Lower leg skin (tissue), 4 donors: ENCODE measurements around the gene CNNM4. TPM values are rescaled to one million over a fixed set of nuclear protein-coding genes. Genes with fewer than 3 reads are reported as not detected.

ENCODE experiments used
- DNase-seq, 2 donors: peaks; one replicate each; pipeline ENCODE4 v3.0.0-alpha.2; 2019; ENCODE audit warnings: low spot score in 2 of 2
- H3K4me3 ChIP-seq: fragments of 200-600 bp; sonication (generic); 2 replicates; pipeline ENCODE4 v1.5.1; 2017; ENCODE audit warnings: mild to moderate bottlenecking, low read depth; ENCODE audit not compliant: poor library complexity, severe bottlenecking
- POLR2A ChIP-seq, 2 donors: fragments of 450-650 bp; IDR thresholded peaks; one replicate each; pipeline ENCODE4 v1.6.1; 2016 to 2017; ENCODE audit warnings: antibody characterized with exemption in 2 of 2, mild to moderate bottlenecking in 1 of 2, moderate library complexity in 1 of 2
- WGBS, 2 donors: methylation state at CpG; one replicate each; pipeline ENCODE4 v1.1.5; 2018; 5-methylcytosine and 5-hydroxymethylcytosine counted together
- intact Hi-C: fragments of 100-400 bp; cut with DNase I; formaldehyde crosslinking; loops from one replicate; pipeline ENCODE4 v1.15.0; 2023; ENCODE audit warnings: low total_unique reads
- total RNA-seq, 4 donors: library from RNA; depleted of rRNA; stranded (reverse); fragments of >200 nt; gene quantifications; one replicate each; pipeline ENCODE4 v1.1.0, GENCODE V29; 2016
- TF ChIP-seq, protein P1 (sequence below), 3 donors: fragments of 450-650 bp; IDR thresholded peaks; one replicate each; pipeline ENCODE4 v1.5.1; 2016; ENCODE audit warnings: antibody characterized with exemption in 3 of 3, mild to moderate bottlenecking in 3 of 3, moderate library complexity in 2 of 3

Gene CNNM4
- total RNA-seq, 4 donors from 2014 or later, result 17.4 to 29.1 (median 22.2) TPM

DNA sequence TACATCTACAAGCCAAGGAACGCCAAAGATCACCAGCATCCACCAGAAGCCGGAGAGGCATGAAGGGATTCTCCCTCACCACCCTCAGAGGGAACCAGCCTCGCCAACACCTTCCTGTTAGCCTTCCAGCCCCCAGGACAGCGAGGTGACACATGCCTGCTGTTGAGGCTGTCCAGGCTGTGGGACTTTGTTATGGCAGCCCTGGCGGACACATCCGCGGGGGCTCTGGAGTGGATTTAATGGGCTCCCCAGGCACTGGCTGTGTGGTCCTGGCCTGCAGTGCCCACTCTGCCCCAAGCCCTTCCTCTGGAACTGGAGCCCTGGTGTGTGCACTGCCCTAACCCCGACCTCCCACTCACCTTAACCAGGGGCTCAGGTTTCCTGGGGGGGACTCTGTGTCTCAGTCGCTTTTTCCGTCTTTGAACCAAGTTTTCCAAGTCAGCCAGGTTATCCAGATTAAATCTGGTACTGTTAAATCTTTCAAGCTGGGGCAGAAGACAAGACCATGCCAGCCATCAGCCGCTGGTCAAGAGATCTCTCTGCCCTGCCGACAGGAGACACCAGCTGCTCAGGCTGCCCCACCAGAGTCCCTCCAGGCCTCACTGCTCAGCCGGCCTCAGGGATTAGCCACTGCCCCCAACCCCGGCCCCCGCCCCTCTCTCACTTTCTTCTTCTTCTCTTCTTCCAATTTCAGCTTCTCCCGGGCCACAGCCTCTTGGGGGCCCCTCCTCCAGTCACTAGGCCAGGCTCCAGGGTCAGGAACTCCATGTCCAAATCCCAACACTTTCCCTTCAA, 81.2 kb downstream of the CNNM4 start:
- TF ChIP-seq POLR2A (IDR thresholded peaks at IDR 0.05), result no peak
- TF ChIP-seq, protein P1, sequence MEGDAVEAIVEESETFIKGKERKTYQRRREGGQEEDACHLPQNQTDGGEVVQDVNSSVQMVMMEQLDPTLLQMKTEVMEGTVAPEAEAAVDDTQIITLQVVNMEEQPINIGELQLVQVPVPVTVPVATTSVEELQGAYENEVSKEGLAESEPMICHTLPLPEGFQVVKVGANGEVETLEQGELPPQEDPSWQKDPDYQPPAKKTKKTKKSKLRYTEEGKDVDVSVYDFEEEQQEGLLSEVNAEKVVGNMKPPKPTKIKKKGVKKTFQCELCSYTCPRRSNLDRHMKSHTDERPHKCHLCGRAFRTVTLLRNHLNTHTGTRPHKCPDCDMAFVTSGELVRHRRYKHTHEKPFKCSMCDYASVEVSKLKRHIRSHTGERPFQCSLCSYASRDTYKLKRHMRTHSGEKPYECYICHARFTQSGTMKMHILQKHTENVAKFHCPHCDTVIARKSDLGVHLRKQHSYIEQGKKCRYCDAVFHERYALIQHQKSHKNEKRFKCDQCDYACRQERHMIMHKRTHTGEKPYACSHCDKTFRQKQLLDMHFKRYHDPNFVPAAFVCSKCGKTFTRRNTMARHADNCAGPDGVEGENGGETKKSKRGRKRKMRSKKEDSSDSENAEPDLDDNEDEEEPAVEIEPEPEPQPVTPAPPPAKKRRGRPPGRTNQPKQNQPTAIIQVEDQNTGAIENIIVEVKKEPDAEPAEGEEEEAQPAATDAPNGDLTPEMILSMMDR (IDR thresholded peaks at IDR 0.05), result no peak

DNA sequence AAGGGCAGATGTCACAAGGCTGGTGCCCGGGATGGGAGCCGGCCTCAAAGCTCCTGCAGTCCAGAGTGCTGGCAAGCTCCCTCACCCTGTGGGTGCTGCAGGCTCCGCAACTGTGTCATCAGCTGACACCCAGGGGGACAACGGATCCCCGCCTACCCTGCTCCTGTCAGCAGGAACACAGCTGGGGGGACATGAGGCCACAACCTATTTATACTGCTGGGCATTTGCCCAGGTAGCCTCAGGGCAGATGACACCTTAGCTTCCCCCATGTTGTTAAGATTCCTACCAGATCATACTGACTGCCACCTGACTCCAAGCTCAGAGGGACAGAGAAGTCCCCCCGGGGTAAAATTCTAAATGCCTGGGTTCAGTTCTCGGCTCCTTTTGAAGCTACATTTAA, 81.9 kb downstream of the CNNM4 start:
- TF ChIP-seq POLR2A (IDR thresholded peaks at IDR 0.05), result no peak
- TF ChIP-seq, protein P1 (IDR thresholded peaks at IDR 0.05), result no peak
- H3K4me3 ChIP-seq, result no peak overlapping the region
- no peak for DNase-seq
- WGBS, 2 donors, result 68 to 78% methylated on average over 4 to 7 of the region's 7 CpGs
- intact Hi-C loops, result no loop called here

More for the DNA sequence above, 81.2 kb downstream of the CNNM4 start:
- intact Hi-C loops, result no loop called here
- WGBS, 2 donors, result 87 to 90% methylated on average over 16 of the region's 16 CpGs
- H3K4me3 ChIP-seq, result no peak overlapping the region
- DNase-seq, result no peak

DNA sequence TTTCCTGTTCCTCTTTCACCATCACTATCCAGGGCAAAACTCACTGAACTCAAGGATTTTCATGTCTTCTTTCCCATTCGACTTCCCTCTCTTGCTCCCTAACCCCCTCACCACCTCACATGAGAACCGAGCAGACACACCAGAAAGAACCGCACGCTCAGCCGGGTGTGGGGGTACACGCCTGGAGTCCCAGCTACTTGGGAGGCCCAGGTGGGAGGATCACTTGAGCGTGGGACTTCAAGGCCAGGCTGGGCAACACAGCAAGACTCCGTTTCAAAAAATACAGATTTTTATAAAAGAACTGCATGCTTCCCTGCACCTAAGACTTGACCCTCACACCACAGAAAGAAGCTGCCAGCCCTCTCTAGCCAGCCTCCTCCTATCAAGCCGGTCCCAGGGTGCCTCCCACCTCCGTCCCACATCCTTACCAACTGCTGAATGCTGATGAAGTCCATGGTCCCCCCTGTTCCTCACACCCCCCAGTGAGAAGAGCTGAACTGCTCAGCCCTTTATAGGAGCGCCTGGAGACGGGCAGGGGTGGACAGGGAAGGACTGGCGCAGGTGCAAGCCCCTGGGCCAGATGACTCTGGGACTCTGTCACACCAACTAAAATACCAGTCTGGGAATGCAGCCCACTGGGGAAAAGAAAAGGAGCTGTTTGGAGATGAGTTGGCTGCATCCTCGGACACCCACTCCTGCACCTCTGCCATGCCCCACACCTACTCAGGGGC, 83.0 kb downstream of the CNNM4 start, which contains the start of gene ANKRD23:
TSS of gene ANKRD23 (minus strand) at position 484 of the 731 bp plus-strand sequence. CDS start at position 455, 29 bp downstream.
- H3K4me3 ChIP-seq, result no peak within 1 kb of the TSS
- DNase-seq, result no peak
- 92 to 93% methylated on average over 14 of the region's 14 CpGs for WGBS, 2 donors
- intact Hi-C loops, result no loop called here
- no peak for TF ChIP-seq POLR2A (IDR thresholded peaks at IDR 0.05)
- TF ChIP-seq, protein P1 (IDR thresholded peaks at IDR 0.05), result no peak

DNA sequence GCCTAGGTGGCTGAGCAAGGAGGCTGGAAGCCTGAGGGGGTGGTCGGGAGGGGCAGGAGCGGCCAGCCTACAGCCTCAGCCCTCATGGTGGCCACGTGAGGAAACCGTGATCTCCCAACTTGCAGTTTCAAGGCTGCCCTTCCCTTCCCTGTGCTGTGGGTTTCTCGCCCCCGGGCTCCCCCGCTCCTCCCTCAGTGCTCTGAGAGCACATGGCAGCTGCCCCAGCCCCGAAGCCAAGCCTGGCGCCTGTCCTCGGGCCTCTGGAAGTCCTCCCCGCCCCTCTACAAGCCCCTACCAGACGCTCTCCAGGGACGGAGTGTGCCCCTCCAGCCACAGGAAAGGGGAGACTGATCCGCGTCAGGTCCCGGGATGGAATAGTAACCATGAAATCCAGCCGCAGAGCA, 83.7 kb downstream of the CNNM4 start:
- intact Hi-C loops, result no loop called here
- no peak for DNase-seq
- 75 to 84% methylated on average over 16 to 17 of the region's 17 CpGs for WGBS, 2 donors

DNA sequence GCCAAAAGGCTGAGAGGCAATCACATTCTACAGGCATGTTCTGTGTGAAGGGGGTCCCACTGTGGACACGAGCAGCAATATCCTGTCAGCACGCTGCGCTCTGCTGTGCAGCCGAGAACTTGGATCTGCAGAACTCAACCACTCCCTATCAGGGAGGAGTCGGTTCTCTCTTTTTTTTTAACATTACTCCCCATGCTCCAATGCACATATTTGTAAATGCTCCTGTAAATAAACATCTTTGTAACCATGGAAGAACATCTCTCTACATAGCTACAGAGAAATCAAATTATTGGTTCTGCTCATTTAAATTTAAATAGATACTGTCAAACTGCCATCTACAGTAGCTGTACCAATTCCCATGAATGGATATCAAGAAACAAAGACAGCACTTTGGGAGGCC, 86.1 kb downstream of the CNNM4 start:
- no peak for TF ChIP-seq POLR2A (IDR thresholded peaks at IDR 0.05)
- TF ChIP-seq, protein P1 (IDR thresholded peaks at IDR 0.05), result no peak
- no peak for DNase-seq
- WGBS, 2 donors, result 94 to 95% methylated on average over 5 of the region's 5 CpGs
- intact Hi-C loops, result no loop called here
- no peak overlapping the region for H3K4me3 ChIP-seq

More for the DNA sequence above, 83.7 kb downstream of the CNNM4 start:
- TF ChIP-seq, protein P1 (IDR thresholded peaks at IDR 0.05), result no peak
- no peak for TF ChIP-seq POLR2A (IDR thresholded peaks at IDR 0.05)
- H3K4me3 ChIP-seq, result no peak overlapping the region
